Measurements from ENCODE around the gene ARHGAP28. TPM values are rescaled to one million over a fixed set of nuclear protein-coding genes. Genes with fewer than 3 reads are reported as not detected.

The ARHGAP28 gene
- total RNA-seq, 2 donors from 2014 or later, result 110 to 133 TPM

- Histone ChIP-seq H3K4me1 (ENCODE audit: control insufficient read depth, insufficient read depth, low read length) (no peaks in the 10 kb centered on the region), H3K27me3 (ENCODE audit: control insufficient read depth, insufficient read depth, low read length, poor library complexity, severe bottlenecking) (no peaks in the 10 kb centered on the region), H3K9me3 (ENCODE audit: control insufficient read depth, low read length) (peaks cover 19% of the 10 kb centered on the region), H3K9ac (ENCODE audit: extremely low read depth, low read length, poor library complexity, severe bottlenecking) (no peak overlapping the region), H3K27ac (ENCODE audit: low read depth, low read length) (no peak overlapping the region), H3K4me3 (ENCODE audit: low read length) (peak overlapping the region; percentile 60), H3K36me3 (ENCODE audit: control insufficient read depth, insufficient read depth, low read length) (peaks cover 59% of the 10 kb centered on the region)
- DNase-seq, result no peak
- Mint-ChIP-seq H3K27ac (no peak overlapping the region), H3K9me3 (no peaks in the 10 kb centered on the region), H3K4me1 (no peaks in the 10 kb centered on the region), H3K27me3 (ENCODE audit: insufficient read depth) (no peaks in the 10 kb centered on the region), H3K36me3 (ENCODE audit: low read depth) (peaks cover 48% of the 10 kb centered on the region), H3K4me3 (no peak overlapping the region)
- 95 to 100% methylated on average over 2 to 3 of the region's 3 CpGs for WGBS, 2 experiments (ENCODE audit: insufficient coverage in 1 of 2, insufficient read length in 1 of 2)
- no peak for TF ChIP-seq CTCF (conservative IDR thresholded peaks at IDR 0.05)
These were observed 171.9 kb downstream of the ARHGAP28 start for GRCh38 chr18:6901286-6901926.

- TF ChIP-seq CTCF (conservative IDR thresholded peaks at IDR 0.05), result no peak
- Mint-ChIP-seq H3K9me3 (no peaks in the 10 kb centered on the region), H3K36me3 (ENCODE audit: low read depth) (peaks cover 10% of the 10 kb centered on the region), H3K4me3 (no peak overlapping the region), H3K27ac (peak overlapping the region; percentile 57), H3K27me3 (ENCODE audit: insufficient read depth) (no peaks in the 10 kb centered on the region), H3K4me1 (peaks cover 11% of the 10 kb centered on the region)
- no peak overlapping the region for H3K9ac ChIP-seq (ENCODE audit: extremely low read depth, low read length, poor library complexity, severe bottlenecking)
- H3K4me3 ChIP-seq (ENCODE audit: low read length), result no peak overlapping the region
- no peaks in the 10 kb centered on the region for H3K27me3 ChIP-seq (ENCODE audit: control insufficient read depth, insufficient read depth, low read length, poor library complexity, severe bottlenecking)
- DNase-seq, result peak; percentile 62
- H3K9me3 ChIP-seq (ENCODE audit: control insufficient read depth, low read length), result no peaks in the 10 kb centered on the region
- H3K4me1 ChIP-seq (ENCODE audit: control insufficient read depth, insufficient read depth, low read length), result no peaks in the 10 kb centered on the region
- 85 to 92% methylated on average over 2 to 3 of the region's 3 CpGs for WGBS, 2 experiments (ENCODE audit: insufficient coverage in 1 of 2, insufficient read length in 1 of 2)
- no peak overlapping the region for H3K27ac ChIP-seq (ENCODE audit: low read depth, low read length)
- peaks cover 40% of the 10 kb centered on the region for H3K36me3 ChIP-seq (ENCODE audit: control insufficient read depth, insufficient read depth, low read length)
These were observed 187.6 kb downstream of the ARHGAP28 start for GRCh38 chr18:6917072-6917471.

- Mint-ChIP-seq H3K9me3 (peaks cover 2% of the 10 kb centered on the region), H3K27me3 (ENCODE audit: insufficient read depth) (no peaks in the 10 kb centered on the region), H3K4me3 (no peak overlapping the region), H3K27ac (peak overlapping the region; percentile 28), H3K4me1 (peaks cover 11% of the 10 kb centered on the region), H3K36me3 (ENCODE audit: low read depth) (peaks cover 8% of the 10 kb centered on the region)
- WGBS, 2 experiments (ENCODE audit: insufficient coverage in 1 of 2, insufficient read length in 1 of 2), result 84 to 93% methylated on average over 17 to 37 of the region's 37 CpGs
- peaks cover 10% of the 10 kb centered on the region for H3K36me3 ChIP-seq (ENCODE audit: control insufficient read depth, insufficient read depth, low read length)
- H3K4me3 ChIP-seq (ENCODE audit: low read length), result no peak overlapping the region
- no peaks in the 10 kb centered on the region for H3K27me3 ChIP-seq (ENCODE audit: control insufficient read depth, insufficient read depth, low read length, poor library complexity, severe bottlenecking)
- TF ChIP-seq CTCF (conservative IDR thresholded peaks at IDR 0.05), result peak; percentile 86
- H3K9me3 ChIP-seq (ENCODE audit: control insufficient read depth, low read length), result no peaks in the 10 kb centered on the region
- no peak overlapping the region for H3K9ac ChIP-seq (ENCODE audit: extremely low read depth, low read length, poor library complexity, severe bottlenecking)
- DNase-seq, result peak; percentile 94
- H3K27ac ChIP-seq (ENCODE audit: low read depth, low read length), result no peak overlapping the region
- H3K4me1 ChIP-seq (ENCODE audit: control insufficient read depth, insufficient read depth, low read length), result no peaks in the 10 kb centered on the region
These were observed 190.8 kb downstream of the ARHGAP28 start for GRCh38 chr18:6920099-6920955.
